Parathyroid adenoma (tissue), 2 donors: Measurements from ENCODE around the gene SLC29A1.

ENCODE experiments used
- H2AFZ ChIP-seq: fragments of 300-600 bp; sonication (generic); one replicate; pipeline ENCODE4 v1.7.0; 2017; ENCODE audit warnings: antibody characterized with exemption, mild to moderate bottlenecking
- H3K27ac ChIP-seq: fragments of 300-600 bp; sonication (generic); one replicate; pipeline ENCODE4 v1.7.0; 2017
- H3K27me3 ChIP-seq: fragments of 300-600 bp; sonication (generic); one replicate; pipeline ENCODE4 v1.7.0; 2017; ENCODE audit warnings: low read length; ENCODE audit not compliant: control insufficient read depth, insufficient read depth
- H3K36me3 ChIP-seq: fragments of 300-600 bp; sonication (generic); one replicate; pipeline ENCODE4 v1.7.0; 2017; ENCODE audit warnings: low read length; ENCODE audit not compliant: control insufficient read depth, insufficient read depth
- H3K4me1 ChIP-seq: fragments of 300-600 bp; sonication (generic); one replicate; pipeline ENCODE4 v1.7.0; 2017; ENCODE audit warnings: control low read depth
- H3K4me2 ChIP-seq: fragments of 300-600 bp; sonication (generic); one replicate; pipeline ENCODE4 v1.7.0; 2017; ENCODE audit warnings: low read length
- H3K4me3 ChIP-seq: fragments of 300-600 bp; sonication (generic); one replicate; pipeline ENCODE4 v1.7.0; 2017; ENCODE audit warnings: low read depth, low read length
- H3K79me2 ChIP-seq: fragments of 300-600 bp; sonication (generic); one replicate; pipeline ENCODE4 v1.7.0; 2017; ENCODE audit warnings: control low read depth
- H3K9ac ChIP-seq: fragments of 300-600 bp; sonication (generic); one replicate; pipeline ENCODE4 v1.7.0; 2017; ENCODE audit warnings: mild to moderate bottlenecking
- H3K9me3 ChIP-seq: fragments of 300-600 bp; sonication (generic); one replicate; pipeline ENCODE4 v1.7.0; 2017; ENCODE audit warnings: low read length; ENCODE audit not compliant: control insufficient read depth
- CTCF ChIP-seq: fragments of 300-600 bp; sonication (generic); IDR thresholded peaks from one replicate; pipeline ENCODE4 v1.7.0; 2017; ENCODE audit warnings: antibody characterized with exemption, mild to moderate bottlenecking
- donor health status: primary hyperparathyroidism.

The SLC29A1 gene

GRCh38 chr6:44232676-44233566 is 9.5 kb downstream of the SLC29A1 start:
- H3K36me3 ChIP-seq, result no peaks in the 10 kb centered on the region
- no peaks in the 10 kb centered on the region for H3K9me3 ChIP-seq
- peaks cover 24% of the 10 kb centered on the region for H3K4me1 ChIP-seq
- no peaks in the 10 kb centered on the region for H3K27me3 ChIP-seq
- no peak for TF ChIP-seq CTCF
- H3K79me2 ChIP-seq, result no peaks in the 10 kb centered on the region
- H3K9ac ChIP-seq, result no peak overlapping the region
- no peak overlapping the region for H3K27ac ChIP-seq
- H3K4me2 ChIP-seq, result no peak overlapping the region
- H2AFZ ChIP-seq, result no peak overlapping the region
- H3K4me3 ChIP-seq, result no peak overlapping the region

GRCh38 chr6:44233567-44234100 is 10.2 kb downstream of the SLC29A1 start:
- Histone ChIP-seq H3K27me3 (no peaks in the 10 kb centered on the region), H3K27ac (peak overlapping the region; percentile 57), H3K4me1 (peaks cover 30% of the 10 kb centered on the region), H3K4me3 (no peak overlapping the region), H3K4me2 (no peak overlapping the region), H2AFZ (no peak overlapping the region), H3K9ac (no peak overlapping the region), H3K9me3 (no peaks in the 10 kb centered on the region), H3K36me3 (no peaks in the 10 kb centered on the region), H3K79me2 (no peaks in the 10 kb centered on the region)
- no peak for TF ChIP-seq CTCF

- TF ChIP-seq CTCF, result peak; percentile 71
- H3K27ac ChIP-seq, result peak overlapping the region; percentile 57
- H3K4me1 ChIP-seq, result peaks cover 30% of the 10 kb centered on the region
- H3K9me3 ChIP-seq, result no peaks in the 10 kb centered on the region
- H3K4me2 ChIP-seq, result no peak overlapping the region
- H2AFZ ChIP-seq, result peak overlapping the region; percentile 75
- no peak overlapping the region for H3K4me3 ChIP-seq
- no peaks in the 10 kb centered on the region for H3K79me2 ChIP-seq
- H3K36me3 ChIP-seq, result no peaks in the 10 kb centered on the region
- no peaks in the 10 kb centered on the region for H3K27me3 ChIP-seq
- no peak overlapping the region for H3K9ac ChIP-seq
Measured at GRCh38 chr6:44234101-44235025, 11.0 kb downstream of the SLC29A1 start.

GRCh38 chr6:44235269-44235668 is 11.9 kb downstream of the SLC29A1 start:
- Histone ChIP-seq H3K9ac (no peak overlapping the region), H3K27me3 (no peaks in the 10 kb centered on the region), H3K4me2 (no peak overlapping the region)

More at GRCh38 chr6:44235269-44235668, 11.9 kb downstream of the SLC29A1 start:
- Histone ChIP-seq H3K9me3 (no peaks in the 10 kb centered on the region), H3K27ac (peak overlapping the region; percentile 57), H3K4me1 (peaks cover 30% of the 10 kb centered on the region), H3K36me3 (no peaks in the 10 kb centered on the region), H2AFZ (peak overlapping the region; percentile 75), H3K4me3 (no peak overlapping the region), H3K79me2 (no peaks in the 10 kb centered on the region)
- TF ChIP-seq CTCF, result no peak
